A673 (cell line): Measurements from ENCODE around the gene TESK2. TPM values are rescaled to one million over a fixed set of nuclear protein-coding genes. Genes with fewer than 3 reads are reported as not detected.
A peak's percentile ranks its signal among the peaks of the same experiment; 100 is the strongest.

Experiments used
- BruUV-seq: library from RNA; stranded (reverse); fragments of 400-500 nt; replicated peaks from 2 replicates; lab custom pipeline; 2021; lab: Mats Ljungman, UMichigan
- CTCF ChIA-PET: fragments of 300-600 bp; sonication (Branson Sonifier 250); formaldehyde crosslinking; loops from one replicate; lab custom pipeline; 2022; ENCODE audit warnings: antibody characterized with exemption; lab: Charles Lee
- POLR2A ChIA-PET: fragments of 300-600 bp; sonication (Branson Sonifier 250); formaldehyde crosslinking; loops from one replicate; lab custom pipeline; 2022; ENCODE audit warnings: antibody characterized with exemption; ENCODE audit not compliant: low non-redundant PET; lab: Charles Lee
- DNase-seq: peaks from one replicate; pipeline ENCODE4 v3.0.0-alpha.2; 2015; ENCODE audit warnings: low spot score
- H3K27ac ChIP-seq: fragments of 200-600 bp; sonication (generic); 2 replicates; pipeline ENCODE4 v1.5.1; 2016; ENCODE audit warnings: mixed run types, low read depth, mild to moderate bottlenecking, mixed read lengths, antibody characterized with exemption, low read length; ENCODE audit not compliant: poor library complexity, severe bottlenecking
- H3K27me3 ChIP-seq: fragments of 200-600 bp; sonication (generic); replicated peaks from 2 replicates; pipeline ENCODE4 v1.6.1; 2017; ENCODE audit warnings: mixed run types, low read depth, mild to moderate bottlenecking, mixed read lengths, antibody characterized with exemption, low read length; ENCODE audit not compliant: insufficient read depth, poor library complexity
- H3K36me3 ChIP-seq: fragments of 200-600 bp; sonication (generic); 2 replicates; pipeline ENCODE4 v1.6.1; 2016; ENCODE audit warnings: mixed run types, mild to moderate bottlenecking, mixed read lengths, antibody characterized with exemption, low read length; ENCODE audit not compliant: insufficient read depth, poor library complexity, severe bottlenecking
- H3K4me1 ChIP-seq: fragments of 200-600 bp; sonication (generic); 2 replicates; pipeline ENCODE4 v1.6.1; 2017; ENCODE audit warnings: mixed run types, mild to moderate bottlenecking, mixed read lengths, antibody characterized with exemption, low read length; ENCODE audit not compliant: insufficient read depth, poor library complexity, severe bottlenecking
- H3K4me3 ChIP-seq: fragments of 200-600 bp; sonication (generic); 2 replicates; pipeline ENCODE4 v1.5.1; 2016; ENCODE audit warnings: low read depth, mixed run types, mild to moderate bottlenecking, mixed read lengths, low read length; ENCODE audit not compliant: poor library complexity, severe bottlenecking
- H3K9me3 ChIP-seq: fragments of 200-600 bp; sonication (generic); 2 replicates; pipeline ENCODE4 v1.6.1; 2016; ENCODE audit warnings: mixed run types, low read depth, mild to moderate bottlenecking, mixed read lengths, antibody characterized with exemption, low read length; ENCODE audit not compliant: poor library complexity, severe bottlenecking
- EZH2 ChIP-seq: fragments of 200-600 bp; sonication (generic); IDR thresholded peaks from 2 replicates; pipeline ENCODE4 v1.6.1; 2017; ENCODE audit warnings: borderline replicate concordance, low read depth, mild to moderate bottlenecking, mixed read lengths, antibody characterized with exemption, low read length; ENCODE audit not compliant: poor library complexity, severe bottlenecking
- intact Hi-C: fragments of 100-400 bp; cut with micrococcal nuclease; formaldehyde crosslinking; loops from one replicate; pipeline ENCODE4 v1.10.0; 2022; ENCODE audit not compliant: unreplicated experiment
- total RNA-seq: library from RNA; stranded (reverse); gene quantifications from 2 replicates; pipeline ENCODE4 v1.2.3, GENCODE V29; 2021
- TF ChIP-seq, protein P1 (sequence below): fragments of 300-800, 200-600 bp; sonication (generic); conservative IDR thresholded peaks from 2 replicates; pipeline ENCODE4 v1.5.1; 2017; ENCODE audit warnings: low read depth, mild to moderate bottlenecking, antibody characterized with exemption, low read length, moderate library complexity, mixed read lengths

TESK2 gene
- total RNA-seq, 1 experiment from 2014 or later = 0.75 TPM

DNA sequence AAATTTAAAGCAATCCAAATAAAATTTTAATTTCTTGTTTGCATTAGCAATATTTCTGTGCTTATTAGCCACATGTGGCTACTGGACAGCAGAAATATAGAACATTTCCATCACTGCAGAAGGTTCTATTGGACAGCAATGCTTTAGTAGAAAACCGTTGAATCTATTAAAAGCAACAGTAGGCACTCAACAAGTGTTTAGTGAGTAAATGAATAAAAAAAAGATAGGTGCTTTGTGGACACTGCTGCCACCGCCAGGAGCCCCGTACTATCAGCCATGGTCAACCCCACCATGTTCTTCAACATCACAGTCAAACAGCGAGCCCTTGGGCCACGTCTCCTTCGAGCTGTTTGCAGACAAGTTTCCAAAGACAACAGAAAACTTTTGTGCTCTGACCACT, 76.2 kb downstream of the TESK2 start:
- BruUV-seq = no TSS peak
- Histone ChIP-seq H3K4me1 (no peaks in the 10 kb centered on the region), H3K36me3 (no peaks in the 10 kb centered on the region), H3K4me3 (no peak overlapping the region), H3K27me3 (no peaks in the 10 kb centered on the region), H3K9me3 (no peaks in the 10 kb centered on the region), H3K27ac (no peak overlapping the region)
- TF ChIP-seq, protein P1, sequence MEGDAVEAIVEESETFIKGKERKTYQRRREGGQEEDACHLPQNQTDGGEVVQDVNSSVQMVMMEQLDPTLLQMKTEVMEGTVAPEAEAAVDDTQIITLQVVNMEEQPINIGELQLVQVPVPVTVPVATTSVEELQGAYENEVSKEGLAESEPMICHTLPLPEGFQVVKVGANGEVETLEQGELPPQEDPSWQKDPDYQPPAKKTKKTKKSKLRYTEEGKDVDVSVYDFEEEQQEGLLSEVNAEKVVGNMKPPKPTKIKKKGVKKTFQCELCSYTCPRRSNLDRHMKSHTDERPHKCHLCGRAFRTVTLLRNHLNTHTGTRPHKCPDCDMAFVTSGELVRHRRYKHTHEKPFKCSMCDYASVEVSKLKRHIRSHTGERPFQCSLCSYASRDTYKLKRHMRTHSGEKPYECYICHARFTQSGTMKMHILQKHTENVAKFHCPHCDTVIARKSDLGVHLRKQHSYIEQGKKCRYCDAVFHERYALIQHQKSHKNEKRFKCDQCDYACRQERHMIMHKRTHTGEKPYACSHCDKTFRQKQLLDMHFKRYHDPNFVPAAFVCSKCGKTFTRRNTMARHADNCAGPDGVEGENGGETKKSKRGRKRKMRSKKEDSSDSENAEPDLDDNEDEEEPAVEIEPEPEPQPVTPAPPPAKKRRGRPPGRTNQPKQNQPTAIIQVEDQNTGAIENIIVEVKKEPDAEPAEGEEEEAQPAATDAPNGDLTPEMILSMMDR = no peak
- TF ChIP-seq EZH2 = no peak
- intact Hi-C loops = no loop called here
- CTCF ChIA-PET = interaction anchor here (0.5 kb wide), 1 partner anchor 1459 kb away, joined by 9 read pairs; no protein-coding TSS in a partner anchor
- POLR2A ChIA-PET = no interaction called here
- DNase-seq = no peak

DNA sequence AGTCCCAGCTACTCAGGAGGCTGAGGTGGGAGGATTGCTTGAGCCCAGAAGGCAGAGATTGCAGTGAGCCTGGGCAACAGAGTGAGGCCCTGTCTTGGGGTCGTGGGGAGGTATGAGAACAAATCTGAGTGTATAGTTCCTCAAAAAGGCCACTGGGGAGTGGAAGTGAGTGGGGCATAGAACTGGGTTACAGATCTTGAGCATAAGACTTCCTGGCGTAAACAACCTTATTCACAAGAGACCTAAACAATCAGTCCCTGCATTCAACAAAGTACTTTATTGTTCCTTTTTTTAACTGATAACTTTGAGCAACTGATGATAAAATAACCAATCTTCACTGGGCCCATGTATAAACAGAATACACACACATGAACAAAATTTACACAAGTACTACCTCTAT, 78.1 kb downstream of the TESK2 start:
- no peak for TF ChIP-seq EZH2
- TF ChIP-seq, protein P1 = no peak
- Histone ChIP-seq H3K4me3 (no peak overlapping the region), H3K27ac (no peak overlapping the region), H3K4me1 (no peaks in the 10 kb centered on the region), H3K27me3 (no peaks in the 10 kb centered on the region), H3K36me3 (no peaks in the 10 kb centered on the region), H3K9me3 (no peaks in the 10 kb centered on the region)
- ChIA-PET CTCF (no interaction called here), POLR2A (no interaction called here)
- no peak for DNase-seq
- intact Hi-C loops = no loop called here
- BruUV-seq = no TSS peak

DNA sequence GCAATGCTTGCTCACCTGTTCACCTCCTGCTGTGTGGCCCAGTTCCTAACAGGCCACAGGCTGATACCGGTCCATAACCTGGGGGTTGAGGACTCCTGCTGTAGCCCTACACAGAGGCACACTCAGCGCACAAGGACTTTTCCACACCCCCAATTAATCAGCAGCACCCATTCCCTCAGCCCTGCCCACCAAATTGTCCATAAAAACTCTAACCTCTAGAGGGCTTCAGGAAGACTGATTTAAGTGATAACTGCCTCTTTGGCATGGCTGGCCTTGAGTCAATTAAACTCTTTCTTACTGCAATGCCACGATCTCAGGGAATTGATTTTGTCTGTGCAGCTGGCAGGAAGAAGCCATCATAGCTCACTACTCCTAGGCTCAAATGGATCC, 79.5 kb downstream of the TESK2 start:
- Histone ChIP-seq H3K9me3 (no peaks in the 10 kb centered on the region), H3K27ac (no peak overlapping the region), H3K4me3 (no peak overlapping the region), H3K4me1 (no peaks in the 10 kb centered on the region), H3K27me3 (no peaks in the 10 kb centered on the region), H3K36me3 (no peaks in the 10 kb centered on the region)
- BruUV-seq = no TSS peak
- CTCF ChIA-PET = interaction anchor here (0.6 kb wide), 1 partner anchor 23 kb away, joined by 3 read pairs; no protein-coding TSS in a partner anchor
- POLR2A ChIA-PET = no interaction called here
- TF ChIP-seq, protein P1 = no peak
- no peak for TF ChIP-seq EZH2
- intact Hi-C loops = no loop called here
- peak; percentile 3 for DNase-seq
